ENCODE results near the gene COPS7B. TPM values are rescaled to one million over a fixed set of nuclear protein-coding genes. Genes with fewer than 3 reads are reported as not detected.

COPS7B gene
- total RNA-seq, 1 donor from 2014 or later = 54.5 TPM

DNA sequence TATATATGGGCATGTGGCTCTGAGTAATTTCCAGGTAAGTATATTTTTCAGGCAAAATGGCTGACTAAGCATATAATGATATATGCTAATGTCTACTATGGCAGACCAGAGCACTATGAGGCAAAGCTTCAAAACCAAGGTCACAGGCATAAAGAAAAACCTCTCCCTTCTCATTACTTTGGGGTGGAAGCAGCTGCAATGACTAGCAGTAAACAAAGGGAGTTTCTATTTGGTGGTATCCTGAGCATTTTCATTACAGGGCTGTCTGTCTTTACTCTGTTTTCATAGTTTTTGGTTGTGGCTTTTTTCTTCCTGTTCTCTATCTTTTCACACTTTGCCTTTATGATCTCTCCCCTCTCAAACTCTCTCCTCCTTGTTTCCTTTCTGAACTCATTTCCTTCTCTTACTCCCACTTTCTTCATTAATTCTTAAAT, 20.7 kb upstream of the COPS7B start:
- Mint-ChIP-seq H3K27me3 (no peaks in the 10 kb centered on the region), H3K36me3 (ENCODE audit: low read depth) (peaks cover 3% of the 10 kb centered on the region), H3K4me3 (no peak overlapping the region), H3K27ac (no peak overlapping the region), H3K4me1 (peaks cover 7% of the 10 kb centered on the region), H3K9me3 (no peaks in the 10 kb centered on the region)
- ChIA-PET CTCF (no interaction called here), POLR2A (no interaction called here)
- TF ChIP-seq, protein P1, sequence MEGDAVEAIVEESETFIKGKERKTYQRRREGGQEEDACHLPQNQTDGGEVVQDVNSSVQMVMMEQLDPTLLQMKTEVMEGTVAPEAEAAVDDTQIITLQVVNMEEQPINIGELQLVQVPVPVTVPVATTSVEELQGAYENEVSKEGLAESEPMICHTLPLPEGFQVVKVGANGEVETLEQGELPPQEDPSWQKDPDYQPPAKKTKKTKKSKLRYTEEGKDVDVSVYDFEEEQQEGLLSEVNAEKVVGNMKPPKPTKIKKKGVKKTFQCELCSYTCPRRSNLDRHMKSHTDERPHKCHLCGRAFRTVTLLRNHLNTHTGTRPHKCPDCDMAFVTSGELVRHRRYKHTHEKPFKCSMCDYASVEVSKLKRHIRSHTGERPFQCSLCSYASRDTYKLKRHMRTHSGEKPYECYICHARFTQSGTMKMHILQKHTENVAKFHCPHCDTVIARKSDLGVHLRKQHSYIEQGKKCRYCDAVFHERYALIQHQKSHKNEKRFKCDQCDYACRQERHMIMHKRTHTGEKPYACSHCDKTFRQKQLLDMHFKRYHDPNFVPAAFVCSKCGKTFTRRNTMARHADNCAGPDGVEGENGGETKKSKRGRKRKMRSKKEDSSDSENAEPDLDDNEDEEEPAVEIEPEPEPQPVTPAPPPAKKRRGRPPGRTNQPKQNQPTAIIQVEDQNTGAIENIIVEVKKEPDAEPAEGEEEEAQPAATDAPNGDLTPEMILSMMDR (IDR thresholded peaks at IDR 0.05) = no peak
- ATAC-seq (ENCODE audit: low read depth) (no peak), DNase-seq (no peak)
- intact Hi-C loops (cut with micrococcal nuclease) = no loop called here

DNA sequence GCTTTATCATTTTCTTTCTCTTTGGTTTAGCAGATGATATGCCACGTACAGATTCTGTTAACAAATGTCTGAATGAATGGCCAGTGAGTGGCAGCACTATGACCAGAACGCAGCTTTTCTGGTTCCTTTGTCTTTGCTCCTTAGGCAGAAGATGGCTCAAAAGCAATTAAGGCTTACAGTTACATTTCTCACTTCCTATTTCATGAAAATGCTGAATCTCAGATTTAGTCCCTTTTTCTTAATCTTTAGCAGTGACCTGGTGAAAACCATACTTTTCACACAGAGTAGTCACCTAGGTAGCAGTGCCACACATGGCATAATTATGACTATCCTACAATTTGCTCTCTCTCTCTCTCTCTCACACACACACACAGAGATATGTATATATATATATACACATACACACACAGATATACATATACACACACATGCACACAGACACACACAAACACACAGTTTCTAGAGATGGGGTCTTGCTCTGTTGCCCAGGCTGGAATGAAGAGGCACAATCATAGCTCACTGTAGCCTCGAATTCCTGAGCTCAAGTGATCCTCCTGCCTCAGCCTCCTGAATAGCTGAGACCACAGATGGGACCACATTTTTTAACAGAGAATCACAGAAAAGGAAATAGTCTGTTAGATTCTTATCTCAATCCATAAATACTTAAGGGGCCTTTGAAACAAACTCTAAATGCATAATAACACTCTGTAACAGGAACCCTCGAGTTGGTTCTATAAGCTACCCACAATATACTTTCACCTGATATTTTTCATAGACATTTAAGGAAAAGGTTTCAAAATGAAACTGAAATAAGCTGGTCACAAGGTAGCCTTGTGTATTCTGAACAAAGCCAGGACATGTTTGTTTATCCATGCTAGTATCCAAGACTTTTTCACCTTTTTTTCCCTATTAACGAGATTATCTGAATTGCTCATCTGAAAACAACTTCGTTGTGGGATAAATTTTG, 16.8 kb upstream of the COPS7B start:
- no peak for DNase-seq
- ChIA-PET POLR2A (no interaction called here), CTCF (no interaction called here)
- intact Hi-C loops (cut with micrococcal nuclease) = no loop called here
- H3K27ac Mint-ChIP-seq = no peak overlapping the region
- no peak overlapping the region for H3K4me3 Mint-ChIP-seq
- H3K9me3 Mint-ChIP-seq = no peaks in the 10 kb centered on the region
- H3K36me3 Mint-ChIP-seq (ENCODE audit: low read depth) = no peaks in the 10 kb centered on the region
- ATAC-seq (ENCODE audit: low read depth) = no peak
- H3K27me3 Mint-ChIP-seq = no peaks in the 10 kb centered on the region
- H3K4me1 Mint-ChIP-seq = peaks cover 10% of the 10 kb centered on the region
- TF ChIP-seq, protein P1 (IDR thresholded peaks at IDR 0.05) = no peak

DNA sequence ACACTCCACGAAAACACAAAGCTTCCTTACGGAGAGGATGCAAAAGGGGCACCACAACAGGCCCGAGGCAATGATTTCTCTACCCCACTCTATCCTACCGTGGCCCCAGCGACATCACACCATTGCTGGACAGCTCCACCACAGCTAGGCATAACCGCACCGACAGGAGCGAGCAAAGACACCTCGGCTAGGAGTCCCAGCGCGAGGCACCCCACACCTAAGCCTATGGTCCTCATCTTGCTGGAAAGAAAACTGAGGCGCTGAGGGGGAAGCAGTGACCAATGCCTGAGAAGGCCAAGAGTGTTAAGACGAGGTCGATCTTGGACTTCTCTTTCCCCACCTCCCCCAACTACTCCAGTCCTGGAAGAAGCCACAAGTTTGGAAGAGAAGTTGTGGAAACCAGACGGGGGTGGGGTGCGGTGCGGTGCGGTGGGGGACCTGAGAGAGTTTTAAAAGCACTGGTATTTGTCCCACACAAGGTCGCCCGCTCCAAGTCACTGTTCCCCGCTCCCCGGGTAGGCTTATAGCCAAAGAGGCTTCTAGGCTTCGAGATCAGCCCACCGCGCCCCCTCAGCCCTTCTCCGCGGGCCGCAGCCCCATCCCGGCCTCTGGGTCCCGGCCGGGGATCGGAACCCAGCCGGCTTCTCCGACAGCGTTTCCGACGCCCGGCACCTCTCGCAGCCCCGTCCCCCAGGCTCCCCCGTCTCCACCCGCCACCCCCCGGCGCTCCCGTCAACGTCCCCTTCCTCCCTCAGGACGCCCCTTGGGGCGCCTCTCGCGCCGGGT, 5.9 kb upstream of the COPS7B start:
- intact Hi-C loops (cut with micrococcal nuclease) = loop anchor here (2.0 to 10.0 kb wide), 4 partner anchors 108 to 726 kb away; partner anchors contain the start of genes DIS3L2 and PSMD1
- no peak overlapping the region for H3K27ac Mint-ChIP-seq
- ATAC-seq (ENCODE audit: low read depth) (no peak), DNase-seq (no peak)
- TF ChIP-seq, protein P1 (IDR thresholded peaks at IDR 0.05) = no peak
- POLR2A ChIA-PET = interaction anchor here (0.6 to 1.3 kb wide), 14 partner anchors 60 to 1858 kb away, joined by 3 to 9 read pairs (median 6); partner anchors contain the start of genes EIF4E2, NCL, PTMA and TIGD1
- no peaks in the 10 kb centered on the region for H3K27me3 Mint-ChIP-seq
- CTCF ChIA-PET = interaction anchor here (1.6 kb wide), 1 partner anchor 66 kb away, joined by 4 read pairs; no protein-coding TSS in a partner anchor
- H3K4me3 Mint-ChIP-seq = peak overlapping the region; percentile 99
- H3K4me1 Mint-ChIP-seq = peaks cover 43% of the 10 kb centered on the region
- H3K36me3 Mint-ChIP-seq (ENCODE audit: low read depth) = peaks cover 8% of the 10 kb centered on the region
- no peaks in the 10 kb centered on the region for H3K9me3 Mint-ChIP-seq

DNA sequence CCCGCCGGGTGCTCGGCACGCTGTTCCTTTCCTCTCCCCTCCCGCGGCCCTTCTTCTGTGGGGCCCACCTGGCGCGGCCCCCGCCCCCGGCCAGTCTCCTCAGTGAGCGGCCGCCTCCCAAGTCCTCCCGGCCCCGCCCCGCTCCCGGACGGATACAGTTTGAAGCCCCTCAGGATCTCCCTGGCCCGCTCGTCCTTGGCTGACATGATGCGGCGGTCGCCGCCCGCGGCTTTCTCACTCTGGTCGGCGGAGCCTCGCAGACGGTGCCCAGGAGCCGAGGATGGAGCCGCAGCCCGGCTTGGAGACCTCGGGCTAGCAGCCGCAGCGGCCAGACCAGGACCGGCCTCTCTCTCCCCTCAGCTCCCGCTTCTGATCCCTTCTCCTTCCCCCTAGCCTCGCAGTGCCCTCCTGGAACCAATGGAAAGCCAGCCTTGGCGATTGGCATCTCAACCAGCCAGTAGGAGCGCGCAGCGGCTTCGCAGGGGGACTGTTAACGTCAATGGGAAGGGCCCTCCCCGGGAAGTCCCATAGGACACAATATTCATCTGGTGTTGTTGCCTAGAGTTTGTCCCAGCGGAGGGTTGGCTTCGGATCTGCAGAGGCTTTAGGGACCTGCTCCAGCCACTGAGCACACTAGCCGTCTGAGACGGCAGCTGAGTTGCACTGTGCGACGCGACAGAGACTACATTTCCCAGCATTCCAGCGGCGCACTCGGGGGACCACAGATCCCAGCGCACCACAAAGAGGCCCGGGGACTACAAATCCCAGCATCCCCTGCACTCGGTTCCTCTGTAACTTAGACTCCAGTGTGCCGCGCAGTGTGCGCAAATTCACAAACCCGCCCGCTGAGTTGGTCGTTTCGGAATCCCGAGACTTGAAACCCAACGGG, 5.1 kb upstream of the COPS7B start, which contains the start of gene PDE6D:
Gene PDE6D (minus strand): TSS at position 374 of the 889 bp plus-strand sequence. CDS start 168 bp downstream, at position 206.
- peaks cover 8% of the 10 kb centered on the region for H3K36me3 Mint-ChIP-seq (ENCODE audit: low read depth)
- H3K27me3 Mint-ChIP-seq = no peaks in the 10 kb centered on the region
- POLR2A ChIA-PET = interaction anchor here (0.8 to 1.3 kb wide), 14 partner anchors 60 to 770 kb away, joined by 3 to 9 read pairs (median 6); partner anchors contain the start of genes EIF4E2, NCL, PTMA and TIGD1
- ATAC-seq (ENCODE audit: low read depth) (peak; percentile 89), DNase-seq (peak; percentile 95)
- peak within 1 kb of the TSS; percentile 96 for H3K27ac Mint-ChIP-seq
- peak within 1 kb of the TSS; percentile 99 for H3K4me3 Mint-ChIP-seq
- TF ChIP-seq, protein P1 (IDR thresholded peaks at IDR 0.05) = no peak
- intact Hi-C loops (cut with micrococcal nuclease) = loop anchor here (1.0 to 10.0 kb wide), 11 partner anchors 60 to 769 kb away; partner anchors contain the start of genes DIS3L2, EIF4E2, NCL and PSMD1
- H3K9me3 Mint-ChIP-seq = no peaks in the 10 kb centered on the region
- CTCF ChIA-PET = interaction anchor here (1.3 to 1.6 kb wide), 2 partner anchors 60 to 66 kb away, joined by 3 to 4 read pairs; no protein-coding TSS in a partner anchor
- peaks cover 52% of the 10 kb centered on the region for H3K4me1 Mint-ChIP-seq
